GM18520 (cell line): ENCODE measurements around the gene ABCC3.

Experiments
- ATAC-seq: cut with Tn5 transposase; IDR thresholded peaks from one replicate; pipeline ENCODE4 v1.9.1; 2021; ENCODE audit not compliant: unreplicated experiment

The ABCC3 gene

DNA sequence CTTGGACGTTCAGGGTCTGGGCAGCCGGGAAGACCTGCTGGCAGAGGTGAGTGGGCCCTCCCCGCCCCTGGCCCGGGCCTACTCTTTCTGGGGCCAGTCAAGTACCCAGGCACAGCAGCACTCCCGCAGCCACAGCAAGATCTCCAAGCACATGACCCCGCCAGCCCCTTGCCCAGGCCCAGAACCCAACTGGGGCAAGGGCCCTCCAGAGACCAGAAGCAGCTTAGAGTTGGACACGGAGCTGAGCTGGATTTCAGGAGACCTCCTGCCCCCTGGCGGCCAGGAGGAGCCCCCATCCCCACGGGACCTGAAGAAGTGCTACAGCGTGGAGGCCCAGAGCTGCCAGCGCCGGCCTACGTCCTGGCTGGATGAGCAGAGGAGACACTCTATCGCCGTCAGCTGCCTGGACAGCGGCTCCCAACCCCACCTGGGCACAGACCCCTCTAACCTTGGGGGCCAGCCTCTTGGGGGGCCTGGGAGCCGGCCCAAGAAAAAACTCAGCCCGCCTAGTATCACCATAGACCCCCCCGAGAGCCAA, 8.6 kb upstream of the ABCC3 start:
- ATAC-seq, result no peak

- ATAC-seq, result no peak
Observed at GRCh38 chr17:50627036-50627781, 7.5 kb upstream of the ABCC3 start.

GRCh38 chr17:50627782-50628601, 6.7 kb upstream of the ABCC3 start:
- no peak for ATAC-seq

- no peak for ATAC-seq
Observed at GRCh38 chr17:50629902-50630301, 4.8 kb upstream of the ABCC3 start.

DNA sequence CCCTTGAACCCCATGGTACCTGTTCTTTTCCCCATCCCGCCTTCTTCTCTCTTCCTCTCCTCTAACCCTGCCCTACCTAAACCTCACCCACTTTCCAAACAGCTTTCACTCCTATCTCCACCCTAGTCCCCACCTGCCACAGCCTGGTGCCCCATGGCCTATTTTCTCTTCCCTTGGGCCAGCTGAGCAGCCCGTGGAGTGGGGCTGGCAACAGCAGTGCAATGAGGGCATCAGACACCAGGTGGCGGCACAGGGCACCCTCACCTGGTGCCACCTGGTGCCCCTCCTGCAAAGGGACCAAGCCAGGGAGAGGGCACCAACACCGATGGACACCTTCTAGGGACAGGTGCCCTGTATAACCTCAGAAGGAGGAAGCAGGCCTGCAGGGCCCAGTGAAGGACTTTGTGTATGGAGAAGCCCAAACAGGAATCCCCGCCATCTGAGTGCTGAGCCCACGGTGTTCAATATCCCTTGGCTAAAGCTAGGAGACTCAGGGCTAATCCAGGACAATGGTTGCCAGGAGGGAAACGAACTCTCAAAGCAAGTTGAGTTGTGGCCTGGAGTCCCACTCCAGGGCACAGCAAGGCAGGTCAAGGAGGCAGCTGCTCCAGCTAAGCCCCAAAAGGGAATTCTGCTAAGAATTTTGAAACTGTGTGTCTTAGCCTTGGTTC, 4.0 kb upstream of the ABCC3 start:
- no peak for ATAC-seq

GRCh38 chr17:50631195-50631907, 3.3 kb upstream of the ABCC3 start:
- ATAC-seq, result no peak

- ATAC-seq, result no peak
Observed at GRCh38 chr17:50631908-50632571, 2.6 kb upstream of the ABCC3 start.

GRCh38 chr17:50632637-50633036, 2.0 kb upstream of the ABCC3 start:
- no peak for ATAC-seq

- no peak for ATAC-seq
Observed at GRCh38 chr17:50633683-50634082, 998 bp upstream of the ABCC3 start.

DNA sequence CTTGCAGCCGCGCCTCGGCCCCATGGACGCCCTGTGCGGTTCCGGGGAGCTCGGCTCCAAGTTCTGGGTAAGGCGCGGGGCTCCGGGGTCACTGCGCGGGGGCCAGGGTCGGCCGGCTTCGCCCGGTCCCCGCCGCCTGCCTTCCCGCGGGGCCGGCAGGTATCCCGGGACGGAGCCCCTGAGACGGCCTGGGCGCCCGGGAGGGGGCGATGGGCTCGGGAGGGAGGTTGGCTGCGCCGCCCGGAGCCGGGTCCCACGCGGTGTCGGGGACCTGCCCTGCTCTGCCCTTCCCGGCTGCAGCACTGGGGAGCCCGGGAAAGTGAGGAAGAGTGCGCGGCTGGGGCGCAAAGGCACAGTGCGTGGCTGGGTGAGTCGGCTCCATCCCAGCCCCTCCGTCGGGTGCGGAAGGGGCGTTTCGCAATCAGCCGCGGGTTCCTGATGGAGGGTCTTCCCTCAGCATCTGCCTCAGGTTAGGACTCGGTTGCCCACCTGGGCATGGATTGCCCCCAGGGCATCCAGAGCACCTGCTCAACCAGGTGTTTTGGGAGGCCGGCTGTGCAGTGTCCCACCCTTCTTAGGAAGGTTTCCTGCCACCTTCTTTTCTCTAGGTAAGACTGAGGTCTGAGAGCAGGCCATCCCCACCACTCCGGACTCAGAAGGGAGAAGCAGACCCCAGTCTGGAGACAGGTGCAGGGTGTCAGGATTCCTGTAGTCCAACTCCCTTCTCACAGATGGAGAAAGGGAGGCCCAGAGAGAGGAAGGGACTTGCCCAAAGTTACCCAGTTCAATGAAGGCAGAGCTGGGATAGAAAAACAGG, 442 bp downstream of the ABCC3 start:
- no peak for ATAC-seq

DNA sequence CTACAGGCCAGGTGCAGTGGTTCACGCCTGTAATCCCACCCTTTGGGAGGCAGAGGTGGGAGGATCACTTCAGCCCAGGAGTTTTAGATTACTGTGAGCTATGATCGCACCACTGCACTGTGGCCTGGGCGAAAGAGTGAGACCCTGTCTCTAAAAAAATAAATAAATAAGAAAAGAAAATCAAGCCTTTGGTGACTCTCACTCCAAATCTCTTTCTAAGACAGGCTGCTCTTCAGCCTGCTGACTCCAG, 976 bp downstream of the ABCC3 start:
- ATAC-seq, result no peak

- ATAC-seq, result no peak
Observed at GRCh38 chr17:50635982-50636803, 1.5 kb downstream of the ABCC3 start.

DNA sequence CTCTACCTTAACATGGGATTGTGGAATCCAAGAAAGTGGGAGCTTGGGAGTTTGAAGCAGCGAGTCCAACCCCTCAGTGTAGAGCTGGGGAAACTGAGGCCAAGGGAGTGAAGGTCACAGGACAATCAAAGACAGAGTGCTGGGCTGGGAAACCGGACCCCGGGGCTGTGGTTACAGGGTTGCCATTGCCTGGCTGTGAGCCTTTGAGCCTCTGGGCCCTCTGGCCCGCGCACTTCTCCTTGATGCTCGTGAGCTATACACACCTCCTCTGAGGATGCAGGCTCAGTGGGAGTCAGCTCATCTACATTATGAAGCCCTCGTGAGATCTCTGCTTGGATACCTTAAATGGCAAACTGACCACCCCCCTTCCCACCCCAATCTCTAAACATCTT, 2.1 kb downstream of the ABCC3 start:
- no peak for ATAC-seq

DNA sequence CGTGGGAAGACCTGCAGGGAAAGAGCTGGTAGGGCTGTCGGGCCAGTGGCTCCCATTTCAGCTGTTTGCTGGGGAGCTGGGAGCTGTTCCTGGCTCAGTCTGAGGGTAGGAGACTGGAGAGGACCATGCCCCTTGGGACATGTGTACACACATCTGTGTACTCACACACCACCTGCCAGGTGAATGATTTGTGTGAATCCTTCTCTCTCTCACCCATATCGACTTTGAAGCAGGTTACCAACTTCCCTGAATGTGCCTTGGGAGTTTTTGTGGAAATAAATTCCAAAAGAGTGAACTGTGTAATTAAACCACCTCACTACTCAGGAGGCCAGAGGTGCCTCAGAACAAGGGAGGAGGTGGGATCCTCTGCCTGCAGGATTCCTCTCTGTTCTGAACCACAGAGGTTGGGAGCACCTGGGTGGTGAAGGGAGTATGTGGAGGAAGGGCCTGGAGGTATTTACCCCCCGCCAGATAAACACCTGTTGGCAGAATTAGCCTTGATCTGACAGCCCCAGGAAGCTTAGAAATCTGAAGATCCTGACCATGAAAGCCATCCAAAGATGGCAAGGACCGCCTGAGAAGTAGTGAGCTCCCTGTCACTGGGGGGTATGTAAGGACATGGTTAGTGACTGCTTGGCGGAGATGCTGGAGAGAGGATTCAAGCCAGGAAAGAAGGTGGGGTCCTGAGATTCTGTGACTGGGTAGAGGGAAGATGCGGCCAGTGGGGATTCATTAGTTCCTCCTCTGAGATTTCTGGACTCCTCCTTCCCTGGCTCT, 3.3 kb downstream of the ABCC3 start:
- no peak for ATAC-seq

DNA sequence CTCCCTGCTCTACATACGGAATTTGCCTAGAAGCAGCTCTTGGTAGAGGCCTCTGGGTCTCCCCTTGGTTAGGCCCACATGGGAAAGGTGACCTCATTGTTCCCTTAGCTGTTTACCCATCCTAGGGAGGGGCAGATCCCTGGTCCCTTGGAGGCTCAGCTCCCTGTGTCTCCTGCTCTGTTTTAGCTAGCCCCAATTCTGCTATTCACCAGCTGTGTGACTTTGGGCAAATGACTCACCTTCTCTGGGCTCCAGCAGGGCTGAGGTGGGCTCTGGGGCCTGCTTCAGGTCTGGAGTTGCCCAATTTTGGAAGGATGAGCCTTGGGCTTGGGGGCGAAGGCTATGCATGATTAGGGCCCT, 3.9 kb downstream of the ABCC3 start:
- no peak for ATAC-seq

GRCh38 chr17:50638966-50639713, 4.5 kb downstream of the ABCC3 start:
- ATAC-seq, result no peak

DNA sequence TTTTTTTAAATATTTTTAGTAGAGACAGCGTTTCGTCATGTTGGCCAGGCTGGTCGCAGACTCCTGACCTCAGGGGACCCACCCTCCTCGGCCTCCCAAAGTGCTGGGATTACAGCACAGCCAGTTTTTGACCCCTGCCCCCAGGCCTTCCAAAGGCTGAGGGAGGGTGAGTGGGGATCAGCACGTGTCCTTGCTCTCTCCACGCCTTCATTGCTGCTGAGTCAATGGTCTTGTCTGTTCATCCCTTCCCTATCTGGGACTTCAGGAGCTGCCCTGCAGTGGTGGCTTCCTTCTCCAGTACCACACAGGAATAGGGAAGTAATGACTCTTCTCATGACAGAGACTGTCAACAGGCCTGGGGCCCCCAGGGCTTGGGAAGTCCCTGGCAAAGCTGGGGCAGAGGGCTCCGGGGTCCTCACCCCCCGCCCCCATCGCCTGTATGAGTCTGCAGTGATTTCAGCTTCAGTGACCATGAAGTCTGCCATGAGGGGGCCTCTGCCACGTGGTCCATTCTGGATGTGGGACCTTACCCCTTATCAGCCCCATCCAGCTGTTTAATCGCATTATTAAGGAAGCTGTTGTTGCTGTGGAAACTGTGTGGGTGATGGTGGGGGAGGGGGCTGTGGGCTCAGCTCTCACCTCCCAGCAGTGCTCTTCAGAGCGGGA, 6.1 kb downstream of the ABCC3 start:
- no peak for ATAC-seq
